ENCODE data around the gene SNX9. TPM values are rescaled to one million over a fixed set of nuclear protein-coding genes. Genes with fewer than 3 reads are reported as not detected.

SNX9 gene
- total and polyA plus RNA-seq, 2 donors (not counting 1 experiment from before 2014, with no cell fraction given), result 10.0 to 50.7 TPM

- Histone ChIP-seq H3K27me3 (replicated peaks in 1 of 4; ENCODE audit: control extremely low read depth in 1 of 4, control insufficient read depth in 3 of 4, insufficient read depth in 4 of 4, low read length in 3 of 4) (no peaks in the 10 kb centered on the region), H3K36me3 (replicated peaks in 1 of 2; ENCODE audit: control extremely low read depth in 1 of 2, control insufficient read depth in 1 of 2, extremely low read depth in 1 of 2, insufficient read depth in 2 of 2, low read length in 1 of 2) (no peaks in the 10 kb centered on the region), H4K20me1 (ENCODE audit: control insufficient read depth, insufficient read depth, low read length, poor library complexity, severe bottlenecking) (no peaks in the 10 kb centered on the region), H2AFZ (ENCODE audit: insufficient read depth, low read depth, low read length, poor library complexity, severe bottlenecking) (no peak overlapping the region), H3K79me2 (ENCODE audit: control insufficient read depth, insufficient read depth, low read length) (no peaks in the 10 kb centered on the region), H3K27ac (ENCODE audit: low read length in 2 of 2) (no peak overlapping the region), H3K4me3 (ENCODE audit: control extremely low read depth in 1 of 5, extremely low read depth in 1 of 5, insufficient read depth in 1 of 5, low read depth in 2 of 5, low read length in 4 of 5) (no peak overlapping the region), H3K9me3 (ENCODE audit: control extremely low read depth in 1 of 3, control insufficient read depth in 2 of 3, insufficient read depth in 1 of 3, low read length in 2 of 3) (peaks cover 0 to 10% (median 4%) of the 10 kb centered on the region in 3 donors), H3K4me1 (ENCODE audit: control insufficient read depth in 2 of 2, insufficient read depth in 2 of 2, low read length in 2 of 2) (no peaks in the 10 kb centered on the region), H3K9ac (ENCODE audit: low read length) (no peak overlapping the region), H3K4me2 (replicated peaks; ENCODE audit: low read depth, low read length, poor library complexity, severe bottlenecking) (no peak overlapping the region)
- Mint-ChIP-seq H3K4me3 (no peak overlapping the region), H3K9me3 (ENCODE audit: insufficient read depth) (peaks cover 6% of the 10 kb centered on the region), H3K27ac (no peak overlapping the region), H3K27me3 (no peaks in the 10 kb centered on the region), H3K4me1 (peaks cover 15% of the 10 kb centered on the region)
- TF ChIP-seq CTCF (IDR thresholded peaks at IDR 0.05) (no peak), EZH2 (IDR thresholded peaks at IDR 0.05; ENCODE audit: borderline replicate concordance, insufficient read depth, low read depth, low read length, poor library complexity, severe bottlenecking) (no peak)
- CTCF ChIA-PET, result no interaction called here
- DNase-seq, result no peak
- POLR2A ChIA-PET, result no interaction called here
- WGBS (ENCODE audit: insufficient coverage), result no CpG with 5 or more reads among the region's 6 CpGs
- intact Hi-C loops (cut with micrococcal nuclease), result loop anchor here (5.0 kb wide), 1 partner anchor 34 kb away; no protein-coding TSS in a partner anchor
- ATAC-seq (ENCODE audit: low read depth), result no peak
Observed at GRCh38 chr6:157795841-157796240, 27.2 kb upstream of the SNX9 start.

- no peak overlapping the region for H2AFZ ChIP-seq (ENCODE audit: insufficient read depth, low read depth, low read length, poor library complexity, severe bottlenecking)
- no peaks in the 10 kb centered on the region for H3K27me3 Mint-ChIP-seq
Observed at GRCh38 chr6:157798851-157799250, 24.2 kb upstream of the SNX9 start.

More at GRCh38 chr6:157798851-157799250, 24.2 kb upstream of the SNX9 start:
- Histone ChIP-seq H4K20me1 (ENCODE audit: control insufficient read depth, insufficient read depth, low read length, poor library complexity, severe bottlenecking) (no peaks in the 10 kb centered on the region), H3K27me3 (replicated peaks in 1 of 4; ENCODE audit: control extremely low read depth in 1 of 4, control insufficient read depth in 3 of 4, insufficient read depth in 4 of 4, low read length in 3 of 4) (peaks cover 0 to 3% (median 0%) of the 10 kb centered on the region in 4 experiments), H3K4me3 (ENCODE audit: control extremely low read depth in 1 of 5, extremely low read depth in 1 of 5, insufficient read depth in 1 of 5, low read depth in 2 of 5, low read length in 4 of 5) (no peak overlapping the region), H3K27ac (ENCODE audit: low read length in 2 of 2) (no peak overlapping the region), H3K4me1 (ENCODE audit: control insufficient read depth in 2 of 2, insufficient read depth in 2 of 2, low read length in 2 of 2) (no peaks in the 10 kb centered on the region), H3K4me2 (replicated peaks; ENCODE audit: low read depth, low read length, poor library complexity, severe bottlenecking) (no peak overlapping the region), H3K9ac (ENCODE audit: low read length) (no peak overlapping the region), H3K79me2 (ENCODE audit: control insufficient read depth, insufficient read depth, low read length) (no peaks in the 10 kb centered on the region), H3K36me3 (replicated peaks in 1 of 2; ENCODE audit: control extremely low read depth in 1 of 2, control insufficient read depth in 1 of 2, extremely low read depth in 1 of 2, insufficient read depth in 2 of 2, low read length in 1 of 2) (no peaks in the 10 kb centered on the region), H3K9me3 (ENCODE audit: control extremely low read depth in 1 of 3, control insufficient read depth in 2 of 3, insufficient read depth in 1 of 3, low read length in 2 of 3) (peaks cover 0 to 10% (median 4%) of the 10 kb centered on the region in 3 donors)
- WGBS (ENCODE audit: insufficient coverage), result no CpG with 5 or more reads among the region's 6 CpGs
- ATAC-seq (ENCODE audit: low read depth), result no peak
- Mint-ChIP-seq H3K4me3 (no peak overlapping the region), H3K9me3 (ENCODE audit: insufficient read depth) (peaks cover 6% of the 10 kb centered on the region), H3K27ac (no peak overlapping the region), H3K4me1 (peaks cover 18% of the 10 kb centered on the region)
- TF ChIP-seq CTCF (IDR thresholded peaks at IDR 0.05) (no peak), EZH2 (IDR thresholded peaks at IDR 0.05; ENCODE audit: borderline replicate concordance, insufficient read depth, low read depth, low read length, poor library complexity, severe bottlenecking) (no peak)
- DNase-seq, result no peak
- ChIA-PET POLR2A (no interaction called here), CTCF (interaction anchor here (1.9 kb wide), 1 partner anchor 42 kb away, joined by 6 read pairs; no protein-coding TSS in a partner anchor)
- intact Hi-C loops (cut with micrococcal nuclease), result loop anchor here (2.0 to 5.0 kb wide), 2 partner anchors 18 to 37 kb away; no protein-coding TSS in a partner anchor

Data from B cell (primary cell).